K562 (cell line): Measurements from ENCODE around the gene PI4KA. TPM values are rescaled to one million over a fixed set of nuclear protein-coding genes. Genes with fewer than 3 reads are reported as not detected.

Experiments used
- ATF7 ChIP-seq: fragments of 450-650 bp; IDR thresholded peaks from 2 replicates; pipeline ENCODE4 v1.7.1; 2014; ENCODE audit warnings: mild to moderate bottlenecking, moderate library complexity
- EP300 ChIP-seq: IDR thresholded peaks from 2 replicates; pipeline ENCODE4 v1.6.1; 2012; ENCODE audit warnings: low read length, improper control_type of control experiment
- GABPA ChIP-seq: fragments of 200-800 bp; sonication (Bioruptor generic); conservative IDR thresholded peaks from 2 replicates; pipeline ENCODE4 v1.6.1; 2016; ENCODE audit warnings: low read depth, missing genetic modification characterization, missing compliant biosample characterization
- GTF2A2 ChIP-seq: IDR thresholded peaks from 2 replicates; pipeline ENCODE4 v1.6.1; 2016; ENCODE audit warnings: mild to moderate bottlenecking, missing genetic modification characterization, missing compliant biosample characterization
- MCM7 ChIP-seq, 2 experiments: fragments of 450-650 bp; IDR thresholded peaks; 2 replicates each; pipeline ENCODE4 v1.6.1; 2016 to 2018
- ZFP36 ChIP-seq: fragments of 150-350 bp; IDR thresholded peaks from 2 replicates; pipeline ENCODE4 v1.6.1; 2018; ENCODE audit warnings: low read length, low read depth; ENCODE audit not compliant: partially characterized antibody
- ZNF232 ChIP-seq: sonication (generic); formaldehyde crosslinking; IDR thresholded peaks from 2 replicates; pipeline ENCODE4 v1.8.0; 2022; ENCODE audit warnings: mild to moderate bottlenecking, missing genetic modification reagents
- polyA plus RNA-seq, 8 experiments: library from polyadenylated mRNA; depleted of rRNA in 4 of 8; stranded (reverse) in 5 of 8; unstranded in 3 of 8; fragments of >200 nt; fragmentation: Nextera tagmentation in 2 of 8; fragmentation: Illumina TruSeq in 1 of 8; extraction: Ambion mirVana in 2 of 8; extraction: Trizol in 1 of 8; gene quantifications; 2 replicates each; pipeline versions ENCODE4 v1.2.1 to v1.2.3, GENCODE V29; 2011 to 2014; ENCODE audit warnings: inconsistent platforms in 1 of 8, missing spikeins in 1 of 8
- total RNA-seq, 7 experiments: library from RNA; depleted of rRNA in 6 of 7; stranded (reverse); fragments of >200 nt in 6 of 7; fragmentation: Illumina TruSeq in 2 of 7; extraction: Trizol in 2 of 7; gene quantifications; 2 replicates each; pipeline versions ENCODE4 v1.2.1 to v1.2.3, GENCODE V29; 2011 to 2021; ENCODE audit warnings: low replicate concordance in 1 of 7
- TF ChIP-seq, protein P1 (sequence below): fragments of 450-650 bp; IDR thresholded peaks from 2 replicates; pipeline ENCODE4 v1.6.1; 2016; ENCODE audit warnings: low read depth
- TF ChIP-seq, protein P2 (sequence below), 2 experiments: IDR thresholded peaks; 2 replicates each; pipeline ENCODE4 v1.6.1; 2012; ENCODE audit warnings: improper control_type of control experiment in 2 of 2, low read depth in 2 of 2, low read length in 2 of 2, borderline replicate concordance in 1 of 2
- TF ChIP-seq, protein P3 (sequence below), 2 experiments: fragments of 450-650 bp; IDR thresholded peaks; 2 replicates each; pipeline ENCODE4 v1.6.1; 2018; ENCODE audit warnings: mild to moderate bottlenecking in 2 of 2, low read depth in 1 of 2; ENCODE audit not compliant: partially characterized antibody in 2 of 2

The PI4KA gene
- total and polyA plus RNA-seq, 9 of the 15 experiments (the other 6 are each of a cell fraction or from before 2014, with no cell fraction given), result 7.3 to 187 (median 84.7) TPM

GRCh38 chr22:20741634-20742581 lies 116.7 kb downstream of the PI4KA start (continued):
- TF ChIP-seq, protein P1, sequence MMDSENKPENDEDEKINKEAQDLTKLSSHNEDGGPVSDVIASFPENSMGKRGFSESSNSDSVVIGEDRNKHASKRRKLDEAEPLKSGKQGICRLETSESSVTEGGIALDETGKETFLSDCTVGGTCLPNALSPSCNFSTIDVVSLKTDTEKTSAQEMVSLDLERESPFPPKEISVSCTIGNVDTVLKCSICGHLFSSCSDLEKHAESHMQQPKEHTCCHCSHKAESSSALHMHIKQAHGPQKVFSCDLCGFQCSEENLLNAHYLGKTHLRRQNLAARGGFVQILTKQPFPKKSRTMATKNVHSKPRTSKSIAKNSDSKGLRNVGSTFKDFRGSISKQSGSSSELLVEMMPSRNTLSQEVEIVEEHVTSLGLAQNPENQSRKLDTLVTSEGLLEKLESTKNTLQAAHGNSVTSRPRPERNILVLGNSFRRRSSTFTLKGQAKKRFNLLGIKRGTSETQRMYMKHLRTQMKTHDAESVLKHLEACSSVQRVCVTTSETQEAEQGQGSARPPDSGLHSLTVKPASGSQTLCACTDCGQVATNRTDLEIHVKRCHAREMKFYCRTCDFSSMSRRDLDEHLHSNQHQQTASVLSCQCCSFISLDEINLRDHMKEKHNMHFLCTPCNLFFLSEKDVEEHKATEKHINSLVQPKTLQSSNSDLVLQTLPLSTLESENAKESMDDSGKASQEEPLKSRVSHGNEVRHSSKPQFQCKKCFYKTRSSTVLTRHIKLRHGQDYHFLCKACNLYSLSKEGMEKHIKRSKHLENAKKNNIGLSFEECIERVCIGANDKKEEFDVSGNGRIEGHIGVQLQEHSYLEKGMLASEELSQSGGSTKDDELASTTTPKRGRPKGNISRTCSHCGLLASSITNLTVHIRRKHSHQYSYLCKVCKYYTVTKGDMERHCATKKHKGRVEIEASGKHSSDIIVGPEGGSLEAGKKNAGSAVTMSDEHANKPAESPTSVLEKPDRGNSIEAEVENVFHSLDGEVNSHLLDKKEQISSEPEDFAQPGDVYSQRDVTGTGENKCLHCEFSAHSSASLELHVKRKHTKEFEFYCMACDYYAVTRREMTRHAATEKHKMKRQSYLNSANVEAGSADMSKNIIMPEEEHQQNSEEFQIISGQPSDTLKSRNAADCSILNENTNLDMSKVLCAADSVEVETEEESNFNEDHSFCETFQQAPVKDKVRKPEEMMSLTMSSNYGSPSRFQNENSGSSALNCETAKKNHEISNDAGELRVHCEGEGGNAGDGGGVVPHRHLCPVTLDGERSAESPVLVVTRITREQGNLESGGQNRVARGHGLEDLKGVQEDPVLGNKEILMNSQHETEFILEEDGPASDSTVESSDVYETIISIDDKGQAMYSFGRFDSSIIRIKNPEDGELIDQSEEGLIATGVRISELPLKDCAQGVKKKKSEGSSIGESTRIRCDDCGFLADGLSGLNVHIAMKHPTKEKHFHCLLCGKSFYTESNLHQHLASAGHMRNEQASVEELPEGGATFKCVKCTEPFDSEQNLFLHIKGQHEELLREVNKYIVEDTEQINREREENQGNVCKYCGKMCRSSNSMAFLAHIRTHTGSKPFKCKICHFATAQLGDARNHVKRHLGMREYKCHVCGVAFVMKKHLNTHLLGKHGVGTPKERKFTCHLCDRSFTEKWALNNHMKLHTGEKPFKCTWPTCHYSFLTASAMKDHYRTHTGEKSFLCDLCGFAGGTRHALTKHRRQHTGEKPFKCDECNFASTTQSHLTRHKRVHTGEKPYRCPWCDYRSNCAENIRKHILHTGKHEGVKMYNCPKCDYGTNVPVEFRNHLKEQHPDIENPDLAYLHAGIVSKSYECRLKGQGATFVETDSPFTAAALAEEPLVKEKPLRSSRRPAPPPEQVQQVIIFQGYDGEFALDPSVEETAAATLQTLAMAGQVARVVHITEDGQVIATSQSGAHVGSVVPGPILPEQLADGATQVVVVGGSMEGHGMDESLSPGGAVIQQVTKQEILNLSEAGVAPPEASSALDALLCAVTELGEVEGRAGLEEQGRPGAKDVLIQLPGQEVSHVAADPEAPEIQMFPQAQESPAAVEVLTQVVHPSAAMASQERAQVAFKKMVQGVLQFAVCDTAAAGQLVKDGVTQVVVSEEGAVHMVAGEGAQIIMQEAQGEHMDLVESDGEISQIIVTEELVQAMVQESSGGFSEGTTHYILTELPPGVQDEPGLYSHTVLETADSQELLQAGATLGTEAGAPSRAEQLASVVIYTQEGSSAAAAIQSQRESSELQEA, result no peak
- TF ChIP-seq, protein P2, sequence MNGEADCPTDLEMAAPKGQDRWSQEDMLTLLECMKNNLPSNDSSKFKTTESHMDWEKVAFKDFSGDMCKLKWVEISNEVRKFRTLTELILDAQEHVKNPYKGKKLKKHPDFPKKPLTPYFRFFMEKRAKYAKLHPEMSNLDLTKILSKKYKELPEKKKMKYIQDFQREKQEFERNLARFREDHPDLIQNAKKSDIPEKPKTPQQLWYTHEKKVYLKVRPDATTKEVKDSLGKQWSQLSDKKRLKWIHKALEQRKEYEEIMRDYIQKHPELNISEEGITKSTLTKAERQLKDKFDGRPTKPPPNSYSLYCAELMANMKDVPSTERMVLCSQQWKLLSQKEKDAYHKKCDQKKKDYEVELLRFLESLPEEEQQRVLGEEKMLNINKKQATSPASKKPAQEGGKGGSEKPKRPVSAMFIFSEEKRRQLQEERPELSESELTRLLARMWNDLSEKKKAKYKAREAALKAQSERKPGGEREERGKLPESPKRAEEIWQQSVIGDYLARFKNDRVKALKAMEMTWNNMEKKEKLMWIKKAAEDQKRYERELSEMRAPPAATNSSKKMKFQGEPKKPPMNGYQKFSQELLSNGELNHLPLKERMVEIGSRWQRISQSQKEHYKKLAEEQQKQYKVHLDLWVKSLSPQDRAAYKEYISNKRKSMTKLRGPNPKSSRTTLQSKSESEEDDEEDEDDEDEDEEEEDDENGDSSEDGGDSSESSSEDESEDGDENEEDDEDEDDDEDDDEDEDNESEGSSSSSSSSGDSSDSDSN (IDR thresholded peaks at IDR 0.05; ENCODE audit: borderline replicate concordance in 1 of 2, low read depth in 2 of 2, low read length in 2 of 2), result no peak
- TF ChIP-seq GABPA (no peak), ZFP36 (no peak), GTF2A2 (no peak), ATF7 (no peak), MCM7 (IDR thresholded peaks at IDR 0.05) (no peak), EP300 (no peak), ZNF232 (CRISPR knock-in tag) (no peak)
- TF ChIP-seq, protein P3, sequence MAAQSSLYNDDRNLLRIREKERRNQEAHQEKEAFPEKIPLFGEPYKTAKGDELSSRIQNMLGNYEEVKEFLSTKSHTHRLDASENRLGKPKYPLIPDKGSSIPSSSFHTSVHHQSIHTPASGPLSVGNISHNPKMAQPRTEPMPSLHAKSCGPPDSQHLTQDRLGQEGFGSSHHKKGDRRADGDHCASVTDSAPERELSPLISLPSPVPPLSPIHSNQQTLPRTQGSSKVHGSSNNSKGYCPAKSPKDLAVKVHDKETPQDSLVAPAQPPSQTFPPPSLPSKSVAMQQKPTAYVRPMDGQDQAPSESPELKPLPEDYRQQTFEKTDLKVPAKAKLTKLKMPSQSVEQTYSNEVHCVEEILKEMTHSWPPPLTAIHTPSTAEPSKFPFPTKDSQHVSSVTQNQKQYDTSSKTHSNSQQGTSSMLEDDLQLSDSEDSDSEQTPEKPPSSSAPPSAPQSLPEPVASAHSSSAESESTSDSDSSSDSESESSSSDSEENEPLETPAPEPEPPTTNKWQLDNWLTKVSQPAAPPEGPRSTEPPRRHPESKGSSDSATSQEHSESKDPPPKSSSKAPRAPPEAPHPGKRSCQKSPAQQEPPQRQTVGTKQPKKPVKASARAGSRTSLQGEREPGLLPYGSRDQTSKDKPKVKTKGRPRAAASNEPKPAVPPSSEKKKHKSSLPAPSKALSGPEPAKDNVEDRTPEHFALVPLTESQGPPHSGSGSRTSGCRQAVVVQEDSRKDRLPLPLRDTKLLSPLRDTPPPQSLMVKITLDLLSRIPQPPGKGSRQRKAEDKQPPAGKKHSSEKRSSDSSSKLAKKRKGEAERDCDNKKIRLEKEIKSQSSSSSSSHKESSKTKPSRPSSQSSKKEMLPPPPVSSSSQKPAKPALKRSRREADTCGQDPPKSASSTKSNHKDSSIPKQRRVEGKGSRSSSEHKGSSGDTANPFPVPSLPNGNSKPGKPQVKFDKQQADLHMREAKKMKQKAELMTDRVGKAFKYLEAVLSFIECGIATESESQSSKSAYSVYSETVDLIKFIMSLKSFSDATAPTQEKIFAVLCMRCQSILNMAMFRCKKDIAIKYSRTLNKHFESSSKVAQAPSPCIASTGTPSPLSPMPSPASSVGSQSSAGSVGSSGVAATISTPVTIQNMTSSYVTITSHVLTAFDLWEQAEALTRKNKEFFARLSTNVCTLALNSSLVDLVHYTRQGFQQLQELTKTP (IDR thresholded peaks at IDR 0.05; ENCODE audit: low read depth in 1 of 2, partially characterized antibody in 2 of 2), result no peak
